C4-2B (cell line): Measurements from ENCODE around the gene S1PR4.

ENCODE experiments used
- ZFX ChIP-seq: fragments of 450-650 bp; IDR thresholded peaks from 2 replicates; pipeline ENCODE4 v1.6.1; 2017
- TF ChIP-seq, protein P1 (sequence below): fragments of 450-650 bp; conservative IDR thresholded peaks from 2 replicates; pipeline ENCODE4 v1.5.1; 2017; ENCODE audit warnings: mild to moderate bottlenecking

DNA sequence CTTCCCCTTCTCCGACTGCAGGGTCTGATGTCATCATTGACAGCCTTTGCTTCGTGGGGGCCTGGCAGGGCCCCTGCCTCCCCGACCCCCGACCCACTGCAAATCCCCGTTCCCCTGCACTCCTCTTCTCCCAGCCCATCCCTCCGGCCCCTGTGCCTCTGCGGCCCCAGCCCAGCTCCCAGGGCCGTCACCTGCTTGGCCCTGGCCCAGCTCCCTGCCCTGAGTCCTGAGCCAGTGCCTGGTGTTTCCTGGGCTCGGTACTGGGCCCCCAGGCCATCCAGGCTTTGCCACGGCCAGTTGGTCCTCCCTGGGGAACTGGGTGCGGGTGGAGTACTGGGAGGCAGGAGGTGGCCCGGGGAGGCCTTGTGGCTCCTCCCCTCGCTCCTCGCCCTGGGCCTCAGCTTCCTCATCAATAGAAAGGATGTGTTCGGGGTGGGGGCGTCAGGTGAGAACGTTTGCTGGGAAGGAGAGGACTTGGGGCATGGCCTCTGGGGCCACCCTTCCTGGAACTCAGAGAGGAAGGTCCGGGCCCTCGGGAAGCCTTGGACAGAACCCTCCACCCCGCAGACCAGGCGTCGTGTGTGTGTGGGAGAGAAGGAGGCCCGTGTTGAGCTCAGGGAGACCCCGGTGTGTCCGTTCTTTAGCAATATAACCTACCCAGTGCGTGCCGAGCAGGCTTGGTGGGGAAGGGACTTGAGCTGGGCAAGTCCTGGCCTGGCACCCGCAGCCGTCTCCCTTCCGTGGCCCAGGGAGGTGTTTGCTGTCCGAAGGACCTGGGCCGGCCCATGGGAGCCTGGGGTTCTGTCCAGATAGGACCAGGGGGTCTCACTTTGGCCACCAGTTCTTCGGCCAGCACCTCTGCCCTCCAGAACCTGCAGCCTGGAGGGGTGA is 30.0 kb downstream of the S1PR4 start:
- TF ChIP-seq, protein P1, sequence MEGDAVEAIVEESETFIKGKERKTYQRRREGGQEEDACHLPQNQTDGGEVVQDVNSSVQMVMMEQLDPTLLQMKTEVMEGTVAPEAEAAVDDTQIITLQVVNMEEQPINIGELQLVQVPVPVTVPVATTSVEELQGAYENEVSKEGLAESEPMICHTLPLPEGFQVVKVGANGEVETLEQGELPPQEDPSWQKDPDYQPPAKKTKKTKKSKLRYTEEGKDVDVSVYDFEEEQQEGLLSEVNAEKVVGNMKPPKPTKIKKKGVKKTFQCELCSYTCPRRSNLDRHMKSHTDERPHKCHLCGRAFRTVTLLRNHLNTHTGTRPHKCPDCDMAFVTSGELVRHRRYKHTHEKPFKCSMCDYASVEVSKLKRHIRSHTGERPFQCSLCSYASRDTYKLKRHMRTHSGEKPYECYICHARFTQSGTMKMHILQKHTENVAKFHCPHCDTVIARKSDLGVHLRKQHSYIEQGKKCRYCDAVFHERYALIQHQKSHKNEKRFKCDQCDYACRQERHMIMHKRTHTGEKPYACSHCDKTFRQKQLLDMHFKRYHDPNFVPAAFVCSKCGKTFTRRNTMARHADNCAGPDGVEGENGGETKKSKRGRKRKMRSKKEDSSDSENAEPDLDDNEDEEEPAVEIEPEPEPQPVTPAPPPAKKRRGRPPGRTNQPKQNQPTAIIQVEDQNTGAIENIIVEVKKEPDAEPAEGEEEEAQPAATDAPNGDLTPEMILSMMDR = no peak
- TF ChIP-seq ZFX = no peak
